ENCODE data around the gene GCK.
"Not testable (repeated sequence)": the region's sequence is repeated elsewhere in the genome, so short reads cannot be mapped to it uniquely, and the experiment has no call there.

The GCK gene

DNA sequence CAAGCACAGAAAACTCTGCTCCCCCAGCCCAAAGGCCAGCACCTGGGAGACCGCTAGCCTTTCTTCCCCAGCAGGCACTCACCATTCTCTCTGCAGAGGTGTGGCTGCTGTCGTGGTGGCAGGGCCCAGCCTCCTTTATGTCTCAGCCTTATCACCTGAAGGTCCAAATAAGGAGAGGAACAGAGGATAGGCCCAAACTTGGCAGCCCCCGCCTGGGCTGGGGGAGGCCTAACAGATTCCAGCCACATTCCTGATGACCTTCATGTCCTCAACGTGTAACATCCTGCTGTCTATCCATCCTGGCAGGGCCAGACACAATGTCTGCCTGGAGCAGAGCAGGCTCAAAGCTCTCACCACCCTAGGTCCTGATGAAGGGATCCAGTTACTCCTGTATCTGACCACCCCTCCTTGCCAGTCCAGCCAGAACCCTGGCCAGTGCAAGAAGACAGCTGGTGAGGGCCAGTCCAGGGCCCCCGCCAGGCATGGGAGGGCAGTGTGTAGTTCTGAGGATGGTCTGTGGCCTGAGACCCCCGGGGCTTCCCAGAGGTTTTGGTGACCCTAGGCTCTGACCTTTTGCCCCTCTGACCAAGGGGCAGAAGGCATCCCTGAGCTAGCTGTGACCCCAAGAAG is 47.9 kb downstream of the GCK start, which contains the start of gene MYL7:
TSS of gene MYL7 (minus strand) at position 112 of the 630 bp plus-strand sequence. CDS start at position 85, 27 bp downstream.
- no peak for DNase-seq (ENCODE audit: low read depth in 2 of 2)

GRCh38 chr7:44140341-44140740 is 48.9 kb downstream of the GCK start:
- no peak for DNase-seq (ENCODE audit: low read depth in 2 of 2)

- no peak for DNase-seq (ENCODE audit: low read depth in 2 of 2)
Observed at GRCh38 chr7:44139311-44140010, 49.8 kb downstream of the GCK start.

GRCh38 chr7:44138698-44139097 is 50.5 kb downstream of the GCK start:
- no peak for DNase-seq (ENCODE audit: low read depth in 2 of 2)

- no peak for DNase-seq (ENCODE audit: low read depth in 2 of 2)
Observed at GRCh38 chr7:44136731-44137130, 52.5 kb downstream of the GCK start.

GRCh38 chr7:44134943-44135628 is 54.2 kb downstream of the GCK start:
- no peak for DNase-seq (ENCODE audit: low read depth in 2 of 2)

DNA sequence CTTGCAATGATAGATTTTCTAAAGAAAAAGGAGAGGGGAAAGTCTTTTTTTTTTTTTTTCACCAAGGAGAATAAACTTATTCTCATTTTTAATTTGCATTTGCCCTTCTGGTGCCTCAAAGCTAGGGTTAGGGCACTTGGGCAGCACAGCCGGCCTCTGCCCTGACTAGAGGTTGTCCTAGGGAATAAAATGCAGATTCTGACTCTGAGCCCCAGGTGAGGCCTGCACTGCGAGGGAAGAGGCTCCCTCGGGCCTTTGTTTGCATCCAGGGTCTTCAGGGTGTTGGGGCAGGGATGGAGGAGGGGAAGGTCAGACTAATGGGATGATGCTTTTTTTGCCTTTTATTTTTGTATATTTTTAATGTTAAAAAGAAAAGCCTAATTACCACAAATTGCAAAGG is 55.9 kb downstream of the GCK start:
- no peak for DNase-seq (ENCODE audit: low read depth in 2 of 2)

GRCh38 chr7:44132039-44132438 is 57.2 kb downstream of the GCK start:
- no peak for DNase-seq (ENCODE audit: low read depth in 2 of 2)

DNA sequence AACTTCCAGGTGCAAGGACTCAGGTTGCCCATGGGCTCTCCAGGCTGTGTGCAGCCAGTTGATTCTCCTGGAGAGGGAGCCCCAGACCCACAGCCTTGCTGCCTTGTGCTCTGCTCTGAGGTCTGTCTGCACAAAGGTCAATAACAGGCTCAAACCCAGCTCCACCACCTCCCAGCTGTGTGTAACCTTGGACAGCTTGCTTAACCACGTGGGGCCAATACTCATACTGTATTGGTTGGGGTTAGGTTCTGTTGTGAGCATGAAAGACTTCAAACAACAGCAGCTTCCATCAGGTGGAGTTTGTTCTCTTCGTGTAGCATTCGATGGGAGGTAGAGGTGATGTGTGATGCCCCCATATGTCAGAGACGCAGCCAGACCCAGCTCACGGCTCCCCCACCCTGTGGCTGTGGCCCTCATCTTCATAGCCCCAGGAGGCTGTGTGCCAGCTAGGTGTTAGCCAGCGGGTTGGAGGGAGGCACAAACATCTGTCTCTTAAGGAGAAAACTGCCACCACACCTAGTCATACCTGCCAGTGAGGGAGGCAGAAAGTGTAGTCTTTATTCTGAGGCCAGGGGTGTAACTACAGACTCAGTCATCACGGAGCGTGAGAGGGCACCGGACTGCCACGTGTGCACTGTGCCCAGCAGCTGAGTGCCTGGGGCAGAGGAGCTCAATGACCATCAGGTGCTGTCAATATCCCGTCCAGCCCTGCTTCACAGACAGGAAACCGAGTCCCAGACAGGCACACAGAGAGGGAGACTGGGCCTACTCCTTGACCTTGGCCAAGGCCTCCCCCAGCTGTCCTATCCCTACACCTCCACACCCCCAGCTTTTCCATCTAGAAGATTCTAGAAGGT is 57.8 kb downstream of the GCK start:
- DNase-seq (ENCODE audit: low read depth in 2 of 2), result no peak

DNA sequence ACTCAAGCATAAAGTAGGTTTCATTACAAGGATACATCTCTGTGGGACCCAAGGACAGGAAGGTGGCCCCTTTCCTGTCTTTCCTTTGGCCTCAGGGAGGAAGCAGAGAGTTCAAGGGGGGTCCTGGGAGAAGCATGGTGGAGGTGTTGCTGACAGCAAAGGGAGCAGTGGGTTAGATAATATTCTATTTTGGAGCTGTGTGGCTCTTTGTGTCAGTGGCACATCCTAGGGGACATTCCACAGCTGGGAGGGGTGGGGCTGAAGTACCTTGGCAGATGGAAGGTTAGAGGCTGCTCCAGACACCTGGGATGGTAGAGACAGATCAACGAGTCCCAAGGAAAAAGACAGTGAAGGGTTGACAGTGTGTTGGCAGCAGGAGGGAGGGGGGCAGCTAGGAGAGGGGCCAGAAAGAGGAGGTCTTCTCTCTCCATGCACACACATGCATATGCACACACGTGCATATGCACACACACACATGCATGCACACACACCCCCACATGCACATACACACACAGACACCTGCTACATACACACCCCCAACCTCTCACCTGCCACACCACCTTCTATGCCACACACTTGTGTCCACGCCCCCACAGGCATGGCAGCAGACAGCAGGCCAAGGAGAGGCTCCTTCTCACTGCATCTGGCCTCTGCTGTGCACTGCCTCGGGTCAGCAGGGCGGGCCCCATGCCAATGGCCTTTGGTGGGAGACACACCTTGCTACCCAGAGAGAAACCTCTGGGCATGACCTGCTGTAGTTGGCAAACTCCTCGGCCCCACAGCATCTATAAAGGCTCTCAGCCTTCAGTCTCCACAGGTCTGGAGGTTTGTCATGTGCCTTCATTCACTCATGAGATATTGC is 60.3 kb downstream of the GCK start:
- no peak for DNase-seq (ENCODE audit: low read depth in 2 of 2)

DNA sequence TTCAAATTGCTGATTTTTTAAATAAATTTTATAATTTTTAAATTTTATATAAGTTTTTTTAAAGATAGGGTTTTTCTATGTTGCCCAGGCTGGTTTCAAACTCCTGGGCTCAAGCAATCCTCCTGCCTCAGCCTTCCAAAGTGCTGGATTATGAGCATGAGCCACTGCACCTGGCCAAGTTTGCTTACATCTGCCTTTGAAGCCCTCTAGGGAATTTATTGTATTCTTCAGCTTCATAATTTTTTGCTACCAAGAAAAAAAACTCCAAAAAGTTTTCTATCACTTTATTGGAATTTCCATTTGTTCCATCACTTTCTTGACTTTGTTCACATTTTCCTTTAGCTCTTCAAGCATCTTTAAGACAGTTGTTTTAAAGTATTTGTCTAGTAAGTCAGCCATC is 62.1 kb downstream of the GCK start:
- no peak for DNase-seq (ENCODE audit: low read depth in 2 of 2)

- DNase-seq (ENCODE audit: low read depth in 2 of 2), result not testable (repeated sequence)
Observed at GRCh38 chr7:44126574-44126973, 62.7 kb downstream of the GCK start.

DNA sequence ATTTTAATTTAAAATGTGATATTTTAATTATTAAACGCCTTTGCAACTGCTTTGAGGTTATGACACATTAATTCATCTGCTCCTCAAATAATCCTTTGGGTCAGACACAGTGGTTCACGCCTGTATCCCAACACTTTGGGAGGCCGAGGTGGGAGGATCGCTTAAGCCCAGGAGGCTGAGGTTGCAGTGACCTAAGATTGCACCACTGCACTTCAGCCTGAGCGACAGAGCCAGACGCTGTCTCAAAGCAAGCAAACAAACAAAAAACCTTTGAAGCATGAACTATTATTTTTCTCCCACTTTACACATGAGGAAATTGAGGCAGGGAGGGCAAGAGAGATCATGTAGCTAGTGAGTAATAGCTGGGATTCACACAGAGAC is 64.4 kb downstream of the GCK start:
- DNase-seq (ENCODE audit: low read depth in 2 of 2), result no peak

GRCh38 chr7:44123190-44124003 is 65.8 kb downstream of the GCK start, which contains the start of gene POLD2:
Gene POLD2, minus strand, starts transcription at chr7:44123548. Its CDS starts 1,495 bp downstream, at chr7:44122053.
- DNase-seq (ENCODE audit: low read depth in 2 of 2), result peak; percentile 95 to 98

DNA sequence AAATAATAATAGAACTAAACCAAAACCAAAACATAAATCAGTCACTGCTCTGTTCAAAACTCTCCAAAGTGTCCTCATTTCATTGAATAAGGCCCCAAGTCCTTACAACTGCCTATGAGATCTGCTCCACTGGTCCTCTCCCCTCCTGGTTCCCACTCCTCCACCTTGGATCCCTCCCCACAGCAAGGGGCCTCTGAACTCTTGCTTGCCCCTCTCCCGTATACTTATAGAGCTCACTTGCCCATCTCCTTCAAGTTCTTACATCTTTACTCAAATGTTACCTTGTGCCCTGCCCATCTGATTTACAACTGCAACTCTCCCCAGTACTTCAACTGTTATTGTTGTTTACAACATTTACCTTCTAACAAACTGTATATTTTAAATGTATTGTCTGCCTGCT is 66.7 kb downstream of the GCK start:
- DNase-seq (ENCODE audit: low read depth in 2 of 2), result no peak

GRCh38 chr7:44121761-44122420 is 67.3 kb downstream of the GCK start:
- DNase-seq (ENCODE audit: low read depth in 2 of 2), result no peak

DNA sequence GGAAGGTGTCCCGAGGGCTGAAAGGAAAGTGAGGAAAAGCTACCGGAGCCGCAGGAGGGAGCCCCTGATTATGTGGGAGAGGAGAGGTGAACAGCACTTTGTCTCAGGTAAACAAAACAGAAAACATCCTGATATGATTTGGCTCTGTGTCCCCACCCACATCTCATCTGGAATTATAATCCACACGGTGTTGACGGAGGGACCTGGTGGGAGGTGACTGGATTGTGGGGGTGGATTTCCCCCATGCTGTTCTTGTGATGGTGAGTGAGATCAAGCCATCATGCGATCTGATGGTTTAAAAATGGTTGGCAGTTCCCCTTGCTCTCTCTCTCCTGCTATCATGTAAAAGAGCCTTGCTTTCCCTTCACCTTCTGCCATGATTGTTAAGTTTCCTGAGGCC is 68.8 kb downstream of the GCK start:
- DNase-seq (ENCODE audit: low read depth in 2 of 2), result no peak

DNA sequence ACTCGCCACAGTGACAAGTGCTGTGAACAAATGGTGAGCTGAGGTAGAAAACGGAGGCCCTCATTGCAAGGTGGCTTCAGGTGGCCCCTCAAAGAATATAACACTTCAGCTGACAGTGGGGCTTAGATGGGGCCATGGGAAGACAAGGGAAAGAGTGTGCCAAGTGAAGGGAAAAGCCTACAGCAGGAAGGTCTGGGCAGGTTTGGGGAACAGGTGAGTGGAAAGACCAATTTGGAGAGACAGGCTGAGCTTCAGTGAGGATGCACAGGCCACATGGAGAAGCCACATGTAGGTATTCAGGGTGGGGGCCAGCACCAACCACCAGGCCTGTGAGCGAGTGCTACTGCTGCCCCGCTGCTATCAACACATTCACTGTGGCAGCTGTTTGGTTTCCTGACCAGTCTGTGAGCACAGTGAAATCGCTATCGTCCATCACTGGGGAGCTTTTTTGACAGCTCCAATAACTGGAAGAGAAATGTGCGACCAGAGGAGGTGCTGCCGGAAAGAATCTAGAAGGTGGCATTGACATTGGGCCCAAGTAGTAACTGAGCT is 69.3 kb downstream of the GCK start:
- DNase-seq (ENCODE audit: low read depth in 2 of 2), result no peak

- no peak for DNase-seq (ENCODE audit: low read depth in 2 of 2)
Observed at GRCh38 chr7:44117801-44118429, 71.3 kb downstream of the GCK start.

All from stimulated activated CD4-positive, alpha-beta T cell treated with anti-CD3 and anti-CD28 coated beads, Interleukin-15, amount 100 ng/mL, for 48 hours (primary cell).